DND-41 (cell line): ENCODE results near the gene SUPT3H.

Experiments used
- ATAC-seq: fragments of 200-7000 bp; cut with Tn5 transposase; 3 replicates; pipeline ENCODE4 v1.9.1; 2021; ENCODE audit warnings: low read depth; ENCODE audit not compliant: insufficient read depth
- DNase-seq: peaks from one replicate; pipeline ENCODE4 v3.0.0-alpha.2; 2020
- H2AFZ ChIP-seq: 2 replicates; pipeline ENCODE4 v1.6.0; 2012; ENCODE audit warnings: low read depth, low read length
- H3K27ac ChIP-seq: 2 replicates; pipeline ENCODE4 v1.5.1; 2012; ENCODE audit warnings: low read length, inconsistent platforms
- H3K27me3 ChIP-seq: fragments of 200-600 bp; sonication (generic); 2 replicates; pipeline ENCODE4 v1.6.0; 2012; ENCODE audit warnings: low read length, mild to moderate bottlenecking, inconsistent platforms; ENCODE audit not compliant: insufficient read depth, poor library complexity
- H3K36me3 ChIP-seq: 2 replicates; pipeline ENCODE4 v1.5.1; 2012; ENCODE audit warnings: low read length, inconsistent platforms; ENCODE audit not compliant: insufficient read depth
- H3K4me1 ChIP-seq: 2 replicates; pipeline ENCODE4 v1.5.1; 2012; ENCODE audit warnings: mild to moderate bottlenecking, low read length; ENCODE audit not compliant: insufficient read depth
- H3K4me2 ChIP-seq: 2 replicates; pipeline ENCODE4 v1.6.0; 2012; ENCODE audit warnings: mild to moderate bottlenecking, moderate library complexity, low read length, inconsistent platforms; ENCODE audit not compliant: insufficient read depth
- H3K4me3 ChIP-seq, 2 experiments: fragments of 200-600 bp in 1 of 2; shearing (Covaris generic) in 1 of 2; 2 replicates each; pipeline ENCODE4 v1.5.1; 2012 to 2016; ENCODE audit warnings: inconsistent platforms in 2 of 2, low read length in 2 of 2, mild to moderate bottlenecking in 2 of 2, low read depth in 1 of 2, moderate library complexity in 1 of 2
- H3K79me2 ChIP-seq: 2 replicates; pipeline ENCODE4 v1.6.0; 2012; ENCODE audit warnings: low read length, inconsistent platforms; ENCODE audit not compliant: insufficient read depth
- H3K9ac ChIP-seq: 2 replicates; pipeline ENCODE4 v1.6.0; 2012; ENCODE audit warnings: low read depth, mild to moderate bottlenecking, inconsistent platforms, low read length, moderate library complexity
- H3K9me3 ChIP-seq: 2 replicates; pipeline ENCODE4 v1.5.1; 2012; ENCODE audit warnings: low read length, moderate library complexity, mild to moderate bottlenecking, inconsistent platforms; ENCODE audit not compliant: insufficient read depth, severe bottlenecking
- H4K20me1 ChIP-seq: 2 replicates; pipeline ENCODE4 v1.6.0; 2012; ENCODE audit warnings: low read length; ENCODE audit not compliant: insufficient read depth
- CTCF ChIP-seq: IDR thresholded peaks from 2 replicates; pipeline ENCODE4 v1.5.1; 2012; ENCODE audit warnings: borderline replicate concordance, low read length, moderate library complexity, mild to moderate bottlenecking; ENCODE audit not compliant: poor library complexity, severe bottlenecking; ENCODE audit errors: extremely low read depth
- EZH2 ChIP-seq: IDR thresholded peaks from 3 replicates; pipeline ENCODE4 v1.6.1; 2012; ENCODE audit warnings: borderline replicate concordance, low read depth, mild to moderate bottlenecking, moderate library complexity, low read length, inconsistent platforms; ENCODE audit not compliant: severe bottlenecking

Gene SUPT3H

GRCh38 chr6:44969446-44970185, 408.1 kb downstream of the SUPT3H start:
- Histone ChIP-seq H2AFZ (no peak overlapping the region), H3K27me3 (no peaks in the 10 kb centered on the region), H3K36me3 (peaks cover 7% of the 10 kb centered on the region; the same call in 1 of the 2 replicates), H3K9me3 (peaks cover 15% of the 10 kb centered on the region), H4K20me1 (no peaks in the 10 kb centered on the region), H3K4me3 (no peak overlapping the region), H3K27ac (no peak overlapping the region), H3K79me2 (no peaks in the 10 kb centered on the region), H3K9ac (no peak overlapping the region), H3K4me2 (no peak overlapping the region), H3K4me1 (peaks cover 8% of the 10 kb centered on the region)
- no peak for DNase-seq
- ATAC-seq = no peak
- TF ChIP-seq EZH2 = no peak
- no peak for TF ChIP-seq CTCF

GRCh38 chr6:44967481-44967880, 410.3 kb downstream of the SUPT3H start:
- H3K79me2 ChIP-seq = no peaks in the 10 kb centered on the region
- no peak for DNase-seq
- H3K4me3 ChIP-seq = no peak overlapping the region
- H3K9me3 ChIP-seq = peaks cover 2% of the 10 kb centered on the region
- H3K27me3 ChIP-seq = no peaks in the 10 kb centered on the region
- no peak for ATAC-seq
- no peaks in the 10 kb centered on the region for H3K36me3 ChIP-seq
- TF ChIP-seq CTCF = no peak
- TF ChIP-seq EZH2 = no peak
- no peak overlapping the region for H2AFZ ChIP-seq
- H3K27ac ChIP-seq = no peak overlapping the region
- H4K20me1 ChIP-seq = no peaks in the 10 kb centered on the region
- no peak overlapping the region for H3K9ac ChIP-seq
- H3K4me1 ChIP-seq = peaks cover 8% of the 10 kb centered on the region
- H3K4me2 ChIP-seq = no peak overlapping the region

- no peak for ATAC-seq
- Histone ChIP-seq H4K20me1 (no peaks in the 10 kb centered on the region), H3K9me3 (no peaks in the 10 kb centered on the region), H3K4me2 (no peak overlapping the region), H3K27ac (no peak overlapping the region), H3K79me2 (no peaks in the 10 kb centered on the region), H3K4me3 (no peak overlapping the region), H3K4me1 (peaks cover 8% of the 10 kb centered on the region), H3K27me3 (no peaks in the 10 kb centered on the region), H2AFZ (no peak overlapping the region), H3K36me3 (no peaks in the 10 kb centered on the region), H3K9ac (no peak overlapping the region)
- DNase-seq = no peak
- TF ChIP-seq CTCF (no peak), EZH2 (no peak)
Observed at GRCh38 chr6:44966449-44967092, 411.2 kb downstream of the SUPT3H start.
